Panc1 (cell line): ENCODE measurements around the gene AMZ1. TPM values are rescaled to one million over a fixed set of nuclear protein-coding genes. Genes with fewer than 3 reads are reported as not detected.

Experiments used
- ATAC-seq: fragments of 200-7000 bp; cut with Tn5 transposase; 2 replicates; pipeline ENCODE4 v1.9.1; 2020; ENCODE audit warnings: mild to moderate bottlenecking, moderate library complexity
- BruUV-seq: library from RNA; stranded (reverse); fragments of 400-500 nt; replicated peaks from 2 replicates; lab custom pipeline; 2021; lab: Mats Ljungman, UMichigan
- CTCF ChIA-PET: fragments of 300-600 bp; sonication (Branson Sonifier 250); formaldehyde crosslinking; loops from one replicate; lab custom pipeline; 2022; ENCODE audit warnings: antibody characterized with exemption; lab: Charles Lee
- POLR2A ChIA-PET: fragments of 300-600 bp; sonication (Branson Sonifier 250); formaldehyde crosslinking; loops from one replicate; lab custom pipeline; 2022; ENCODE audit warnings: antibody characterized with exemption; lab: Charles Lee
- DNase-seq: peaks from one replicate; pipeline ENCODE4 v3.0.0-alpha.2; 2010; ENCODE audit warnings: low read depth, low spot score
- H3K27ac ChIP-seq: 2 replicates; pipeline ENCODE4 v1.5.1; 2011; ENCODE audit warnings: mild to moderate bottlenecking, low read length, inconsistent platforms
- H3K27me3 ChIP-seq: fragments of 200-500 bp; sonication (Bioruptor generic); 2 replicates; pipeline ENCODE4 v1.6.0; 2014; ENCODE audit warnings: low read length, inconsistent platforms; ENCODE audit not compliant: control insufficient read depth, insufficient read depth
- H3K36me3 ChIP-seq: fragments of 200-500 bp; sonication (Bioruptor generic); 2 replicates; pipeline ENCODE4 v1.5.1; 2014; ENCODE audit warnings: inconsistent platforms, mild to moderate bottlenecking, low read length, moderate library complexity; ENCODE audit not compliant: control insufficient read depth, insufficient read depth
- H3K4me1 ChIP-seq: 2 replicates; pipeline ENCODE4 v1.5.1; 2011; ENCODE audit warnings: inconsistent platforms, mild to moderate bottlenecking, low read length, moderate library complexity; ENCODE audit not compliant: control insufficient read depth, insufficient read depth
- H3K4me3 ChIP-seq, 2 experiments: 2 replicates each; pipeline ENCODE4 v1.5.1; 2011 to 2012; ENCODE audit warnings: low read depth in 2 of 2, low read length in 2 of 2, mild to moderate bottlenecking in 2 of 2, inconsistent platforms in 1 of 2, moderate library complexity in 1 of 2
- H3K9me3 ChIP-seq: fragments of 200-500 bp; sonication (Bioruptor generic); 2 replicates; pipeline ENCODE4 v1.5.1; 2014; ENCODE audit warnings: low read depth, mild to moderate bottlenecking, inconsistent platforms, low read length, moderate library complexity; ENCODE audit not compliant: control insufficient read depth, insufficient read depth
- CTCF ChIP-seq: fragments of 450-650 bp; IDR thresholded peaks from 2 replicates; pipeline ENCODE4 v1.5.1; 2017; ENCODE audit warnings: mild to moderate bottlenecking
- POLR2AphosphoS5 ChIP-seq: IDR thresholded peaks from 2 replicates; pipeline ENCODE4 v1.6.1; 2012; ENCODE audit warnings: mild to moderate bottlenecking, low read depth, low read length, moderate library complexity
- REST ChIP-seq, 2 experiments: IDR thresholded peaks; 2 replicates each; pipeline ENCODE4 v1.6.1; 2011 to 2012; ENCODE audit warnings: low read depth in 2 of 2, control low read depth in 1 of 2, low read length in 1 of 2, mild to moderate bottlenecking in 1 of 2, moderate library complexity in 1 of 2; ENCODE audit not compliant: insufficient read depth in 1 of 2
- SIN3A ChIP-seq: IDR thresholded peaks from 2 replicates; pipeline ENCODE4 v1.6.1; 2012; ENCODE audit warnings: low read depth, mild to moderate bottlenecking, low read length, moderate library complexity, borderline replicate concordance; ENCODE audit not compliant: insufficient read depth
- TCF7L2 ChIP-seq: IDR thresholded peaks from 2 replicates; pipeline ENCODE4 v1.6.1; 2011; ENCODE audit warnings: mild to moderate bottlenecking, low read depth, low read length, inconsistent platforms
- in situ Hi-C: cut with HindIII; loops from 2 replicates; pipeline ENCODE4 v1.10.0; 2016; ENCODE audit warnings: low sequenced_read_pairs, low pct_unique_long_range_greater_than_20kb
- intact Hi-C: fragments of 100-400 bp; cut with micrococcal nuclease; formaldehyde crosslinking; loops from one replicate; pipeline ENCODE4 v1.10.0; 2022; ENCODE audit not compliant: unreplicated experiment
- total RNA-seq: library from RNA; stranded (reverse); gene quantifications from one replicate; pipeline ENCODE4 v1.2.1, GENCODE V29; 2021; ENCODE audit not compliant: unreplicated experiment

Gene AMZ1
- total RNA-seq, 1 experiment from 2014 or later: 0.57 TPM

- POLR2A ChIA-PET: no interaction called here
- no peaks in the 10 kb centered on the region for H3K9me3 ChIP-seq
- TF ChIP-seq POLR2AphosphoS5 (no peak), SIN3A (no peak), TCF7L2 (no peak), REST (IDR thresholded peaks at IDR 0.05; ENCODE audit: insufficient read depth in 1 of 2, low read depth in 2 of 2, low read length in 1 of 2) (no peak), CTCF (no peak)
- in situ Hi-C loops: no loop called here
- no peak overlapping the region for H3K4me3 ChIP-seq
- BruUV-seq: no TSS peak
- ATAC-seq: no peak
- peaks cover 5% of the 10 kb centered on the region; the same call in 1 of the 2 replicates for H3K4me1 ChIP-seq
- H3K27me3 ChIP-seq: no peaks in the 10 kb centered on the region
- CTCF ChIA-PET: interaction anchor here (0.6 kb wide), 1 partner anchor 133 kb away, joined by 5 read pairs; no protein-coding TSS in a partner anchor
- DNase-seq: no peak
- no peaks in the 10 kb centered on the region; the same call in 1 of the 2 replicates for H3K36me3 ChIP-seq
- intact Hi-C loops: no loop called here
- no peak overlapping the region for H3K27ac ChIP-seq
Measured at GRCh38 chr7:2714636-2715035, 26.6 kb downstream of the AMZ1 start.

- ChIA-PET CTCF (no interaction called here), POLR2A (no interaction called here)
- peaks cover 7% of the 10 kb centered on the region; the same call in 1 of the 2 replicates for H3K4me1 ChIP-seq
- in situ Hi-C loops: no loop called here
- intact Hi-C loops: no loop called here
- H3K27ac ChIP-seq: no peak overlapping the region
- H3K9me3 ChIP-seq: no peaks in the 10 kb centered on the region
- ATAC-seq (no peak), DNase-seq (no peak)
- H3K36me3 ChIP-seq: no peaks in the 10 kb centered on the region; the same call in 1 of the 2 replicates
- no TSS peak for BruUV-seq
- H3K4me3 ChIP-seq: no peak overlapping the region
- TF ChIP-seq POLR2AphosphoS5 (no peak), REST (IDR thresholded peaks at IDR 0.05; ENCODE audit: insufficient read depth in 1 of 2, low read depth in 2 of 2, low read length in 1 of 2) (no peak), SIN3A (no peak), CTCF (no peak), TCF7L2 (no peak)
- H3K27me3 ChIP-seq: no peaks in the 10 kb centered on the region
Measured at GRCh38 chr7:2715341-2716231, 27.6 kb downstream of the AMZ1 start.
